Measurements from ENCODE around the gene RPL39L.
A peak's percentile ranks its signal among the peaks of the same experiment; 100 is the strongest.

DNA sequence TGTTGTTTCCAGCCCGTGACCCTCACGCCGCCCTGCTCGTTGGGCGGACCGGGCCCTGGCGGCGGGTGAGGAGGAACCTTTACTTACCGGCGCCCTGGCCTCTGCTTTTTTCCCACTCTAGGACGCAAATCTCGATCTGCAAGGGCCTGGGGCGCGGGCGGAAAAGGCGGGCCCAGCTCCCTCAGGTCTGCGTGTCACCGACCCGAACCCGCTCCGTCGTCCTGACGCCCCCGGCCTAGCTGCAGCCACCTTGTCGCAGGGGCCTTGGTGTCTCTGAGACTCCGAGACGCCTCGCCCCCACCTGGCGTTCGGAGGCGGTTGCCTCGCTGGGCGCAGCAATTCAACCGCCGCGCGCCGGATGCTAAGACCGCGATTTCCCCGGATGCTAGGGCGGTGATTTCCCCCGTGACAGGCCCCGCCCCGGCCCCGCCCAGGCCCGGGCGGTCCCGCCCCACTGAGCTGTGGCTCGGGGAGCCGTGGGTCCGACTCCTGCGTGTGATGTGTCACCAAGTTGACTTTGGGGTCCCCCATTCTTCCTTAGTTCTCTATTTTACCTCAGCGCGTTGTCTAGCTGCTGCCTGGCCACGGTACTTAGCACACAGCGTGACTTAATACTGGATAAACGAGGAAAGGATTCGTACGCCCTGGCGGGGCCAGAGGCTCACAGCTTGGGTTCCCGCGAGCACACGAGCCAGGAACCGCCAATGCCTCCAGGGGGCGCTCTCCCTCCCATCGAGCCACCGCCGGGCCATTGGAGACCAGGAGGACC lies at the start of gene RPL39L:
- TF ChIP-seq POLR2A (IDR thresholded peaks at IDR 0.05) (peak in 1 of 2 donors; percentile 16), EP300 (IDR thresholded peaks at IDR 0.05) (no peak)
- TF ChIP-seq, protein P1, sequence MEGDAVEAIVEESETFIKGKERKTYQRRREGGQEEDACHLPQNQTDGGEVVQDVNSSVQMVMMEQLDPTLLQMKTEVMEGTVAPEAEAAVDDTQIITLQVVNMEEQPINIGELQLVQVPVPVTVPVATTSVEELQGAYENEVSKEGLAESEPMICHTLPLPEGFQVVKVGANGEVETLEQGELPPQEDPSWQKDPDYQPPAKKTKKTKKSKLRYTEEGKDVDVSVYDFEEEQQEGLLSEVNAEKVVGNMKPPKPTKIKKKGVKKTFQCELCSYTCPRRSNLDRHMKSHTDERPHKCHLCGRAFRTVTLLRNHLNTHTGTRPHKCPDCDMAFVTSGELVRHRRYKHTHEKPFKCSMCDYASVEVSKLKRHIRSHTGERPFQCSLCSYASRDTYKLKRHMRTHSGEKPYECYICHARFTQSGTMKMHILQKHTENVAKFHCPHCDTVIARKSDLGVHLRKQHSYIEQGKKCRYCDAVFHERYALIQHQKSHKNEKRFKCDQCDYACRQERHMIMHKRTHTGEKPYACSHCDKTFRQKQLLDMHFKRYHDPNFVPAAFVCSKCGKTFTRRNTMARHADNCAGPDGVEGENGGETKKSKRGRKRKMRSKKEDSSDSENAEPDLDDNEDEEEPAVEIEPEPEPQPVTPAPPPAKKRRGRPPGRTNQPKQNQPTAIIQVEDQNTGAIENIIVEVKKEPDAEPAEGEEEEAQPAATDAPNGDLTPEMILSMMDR (IDR thresholded peaks at IDR 0.05): peak; percentile 70 to 89 (median 76)
